Measurements from ENCODE around the gene FOXP2.

FOXP2 gene

DNA sequence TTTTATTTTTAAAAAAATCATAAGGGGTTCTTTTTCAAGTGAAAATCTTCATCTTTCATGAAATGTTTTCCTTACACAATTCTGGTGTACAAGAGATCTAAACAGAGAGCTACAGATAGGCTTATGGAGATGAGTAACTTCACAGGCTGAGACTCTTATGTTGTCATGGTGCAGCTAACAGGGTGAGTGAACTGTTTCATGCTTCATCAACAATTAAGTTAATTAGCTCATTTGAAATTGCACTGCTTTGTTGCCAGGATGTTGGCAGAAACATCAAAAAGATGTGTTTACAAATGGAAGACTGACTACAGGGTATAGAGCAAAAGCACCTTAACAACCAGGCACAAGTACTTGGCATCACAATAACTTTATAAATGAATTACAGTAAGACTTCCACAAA, 230.8 kb downstream of the FOXP2 start:
- H3K4me3 ChIP-seq (ENCODE audit: low read depth, low read length): no peak overlapping the region
- H3K9me3 ChIP-seq (ENCODE audit: control insufficient read depth, low read length): no peaks in the 10 kb centered on the region
- H3K27me3 ChIP-seq (ENCODE audit: control insufficient read depth, insufficient read depth, low read length): no peaks in the 10 kb centered on the region
- H3K79me2 ChIP-seq: no peaks in the 10 kb centered on the region
- no peaks in the 10 kb centered on the region for H3K36me3 ChIP-seq (ENCODE audit: control insufficient read depth, insufficient read depth, low read length)
- no peak overlapping the region for H3K27ac ChIP-seq
- TF ChIP-seq, protein P1, sequence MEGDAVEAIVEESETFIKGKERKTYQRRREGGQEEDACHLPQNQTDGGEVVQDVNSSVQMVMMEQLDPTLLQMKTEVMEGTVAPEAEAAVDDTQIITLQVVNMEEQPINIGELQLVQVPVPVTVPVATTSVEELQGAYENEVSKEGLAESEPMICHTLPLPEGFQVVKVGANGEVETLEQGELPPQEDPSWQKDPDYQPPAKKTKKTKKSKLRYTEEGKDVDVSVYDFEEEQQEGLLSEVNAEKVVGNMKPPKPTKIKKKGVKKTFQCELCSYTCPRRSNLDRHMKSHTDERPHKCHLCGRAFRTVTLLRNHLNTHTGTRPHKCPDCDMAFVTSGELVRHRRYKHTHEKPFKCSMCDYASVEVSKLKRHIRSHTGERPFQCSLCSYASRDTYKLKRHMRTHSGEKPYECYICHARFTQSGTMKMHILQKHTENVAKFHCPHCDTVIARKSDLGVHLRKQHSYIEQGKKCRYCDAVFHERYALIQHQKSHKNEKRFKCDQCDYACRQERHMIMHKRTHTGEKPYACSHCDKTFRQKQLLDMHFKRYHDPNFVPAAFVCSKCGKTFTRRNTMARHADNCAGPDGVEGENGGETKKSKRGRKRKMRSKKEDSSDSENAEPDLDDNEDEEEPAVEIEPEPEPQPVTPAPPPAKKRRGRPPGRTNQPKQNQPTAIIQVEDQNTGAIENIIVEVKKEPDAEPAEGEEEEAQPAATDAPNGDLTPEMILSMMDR (IDR thresholded peaks at IDR 0.05): no peak
- H3K4me1 ChIP-seq: no peaks in the 10 kb centered on the region
- no peak overlapping the region for H3K9ac ChIP-seq
- H2AFZ ChIP-seq: no peak overlapping the region
- no peak overlapping the region for H3K4me2 ChIP-seq (ENCODE audit: low read length)

DNA sequence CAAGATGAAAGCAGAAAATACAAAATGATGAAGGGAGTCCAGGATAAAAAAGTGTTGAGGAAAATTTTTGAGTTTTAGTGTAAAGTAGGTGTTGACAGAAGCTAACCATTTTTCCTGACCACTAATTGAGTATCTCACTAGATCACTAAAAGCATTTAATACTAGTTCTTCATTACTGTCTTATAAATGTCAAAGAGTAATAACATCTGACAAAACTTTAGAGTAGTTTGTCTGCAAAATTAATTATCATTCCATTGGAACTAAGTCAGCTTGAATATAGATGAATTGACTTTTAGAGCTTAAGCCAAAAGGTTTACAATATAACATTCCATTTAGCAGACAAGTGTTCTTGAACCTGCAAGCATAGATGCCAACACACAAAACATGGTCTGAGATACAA, 232.9 kb downstream of the FOXP2 start:
- Histone ChIP-seq H3K9me3 (ENCODE audit: control insufficient read depth, low read length) (no peaks in the 10 kb centered on the region), H3K27me3 (ENCODE audit: control insufficient read depth, insufficient read depth, low read length) (no peaks in the 10 kb centered on the region), H3K4me3 (ENCODE audit: low read depth, low read length) (no peak overlapping the region), H3K27ac (no peak overlapping the region), H3K79me2 (no peaks in the 10 kb centered on the region), H3K9ac (no peak overlapping the region), H2AFZ (no peak overlapping the region), H3K36me3 (ENCODE audit: control insufficient read depth, insufficient read depth, low read length) (no peaks in the 10 kb centered on the region), H3K4me2 (ENCODE audit: low read length) (no peak overlapping the region), H3K4me1 (no peaks in the 10 kb centered on the region)
- TF ChIP-seq, protein P1 (IDR thresholded peaks at IDR 0.05): no peak

DNA sequence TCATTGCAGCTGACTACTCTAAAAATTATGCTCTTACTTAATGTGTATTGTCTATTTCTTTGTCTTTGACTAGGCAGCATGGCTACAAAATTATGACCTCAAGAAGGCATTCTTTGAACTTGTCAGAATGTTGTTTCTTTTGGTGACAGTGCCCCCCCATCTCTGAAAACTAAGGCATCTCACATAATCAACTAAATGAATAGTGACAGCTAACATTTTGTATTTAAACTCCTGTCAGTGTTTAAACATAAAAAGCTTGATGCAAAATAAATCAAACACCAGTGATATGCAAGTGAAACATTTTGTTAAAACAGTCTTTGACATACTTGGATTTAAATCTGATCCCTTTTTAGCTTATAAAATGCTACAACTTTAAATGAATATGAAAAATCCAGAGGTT, 233.5 kb downstream of the FOXP2 start:
- H3K9ac ChIP-seq: no peak overlapping the region
- H2AFZ ChIP-seq: no peak overlapping the region
- H3K4me2 ChIP-seq (ENCODE audit: low read length): no peak overlapping the region
- no peaks in the 10 kb centered on the region for H3K36me3 ChIP-seq (ENCODE audit: control insufficient read depth, insufficient read depth, low read length)
- H3K9me3 ChIP-seq (ENCODE audit: control insufficient read depth, low read length): no peaks in the 10 kb centered on the region
- TF ChIP-seq, protein P1 (IDR thresholded peaks at IDR 0.05): no peak
- H3K4me3 ChIP-seq (ENCODE audit: low read depth, low read length): no peak overlapping the region
- no peaks in the 10 kb centered on the region for H3K79me2 ChIP-seq
- H3K27me3 ChIP-seq (ENCODE audit: control insufficient read depth, insufficient read depth, low read length): no peaks in the 10 kb centered on the region
- H3K27ac ChIP-seq: no peak overlapping the region
- H3K4me1 ChIP-seq: no peaks in the 10 kb centered on the region

DNA sequence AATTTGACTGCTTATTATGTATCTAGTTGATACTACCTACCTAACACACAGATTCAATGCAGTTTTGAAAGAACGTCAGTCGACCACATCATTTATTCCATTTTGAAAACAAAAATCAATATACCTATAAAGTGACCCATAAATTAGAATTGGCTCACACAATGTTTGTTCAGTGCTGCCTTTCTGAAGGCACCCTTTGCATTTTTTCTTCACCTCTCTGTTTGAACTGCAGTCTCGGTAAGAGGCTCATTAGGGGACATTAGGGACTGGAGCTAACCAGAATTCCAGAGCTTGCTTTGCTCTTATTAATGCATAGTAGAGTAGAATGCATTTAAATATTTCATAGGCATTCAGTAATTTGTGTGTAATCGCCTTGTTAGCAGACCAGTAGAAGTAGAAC, 234.1 kb downstream of the FOXP2 start:
- Histone ChIP-seq H3K9ac (no peak overlapping the region), H3K4me1 (no peaks in the 10 kb centered on the region)

DNA sequence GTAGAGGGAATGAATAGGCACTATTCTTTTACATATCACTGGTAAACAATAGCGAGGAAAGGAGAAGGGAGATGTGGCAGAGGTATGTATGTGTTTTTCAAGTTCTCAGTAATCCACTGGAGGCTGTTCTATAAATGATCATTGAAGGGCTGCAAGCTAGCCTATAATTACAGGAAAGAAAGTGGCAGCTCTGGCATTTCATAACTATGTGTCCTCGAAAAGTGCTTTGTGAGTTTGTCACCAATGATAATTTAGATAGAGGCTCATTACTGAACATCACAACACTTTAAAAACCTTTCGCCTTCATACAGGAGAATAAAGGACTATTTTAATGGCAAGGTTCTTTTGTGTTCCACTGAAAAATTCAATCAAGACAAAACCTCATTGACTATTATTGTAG, 235.1 kb downstream of the FOXP2 start:
- Histone ChIP-seq H2AFZ (no peak overlapping the region), H3K4me2 (ENCODE audit: low read length) (no peak overlapping the region), H3K4me1 (no peaks in the 10 kb centered on the region), H3K79me2 (no peaks in the 10 kb centered on the region), H3K9me3 (ENCODE audit: control insufficient read depth, low read length) (no peaks in the 10 kb centered on the region), H3K9ac (no peak overlapping the region), H3K27me3 (ENCODE audit: control insufficient read depth, insufficient read depth, low read length) (no peaks in the 10 kb centered on the region), H3K36me3 (ENCODE audit: control insufficient read depth, insufficient read depth, low read length) (no peaks in the 10 kb centered on the region), H3K4me3 (ENCODE audit: low read depth, low read length) (no peak overlapping the region), H3K27ac (no peak overlapping the region)
- TF ChIP-seq, protein P1 (IDR thresholded peaks at IDR 0.05): no peak

More for the DNA sequence above, 234.1 kb downstream of the FOXP2 start:
- Histone ChIP-seq H3K36me3 (ENCODE audit: control insufficient read depth, insufficient read depth, low read length) (no peaks in the 10 kb centered on the region), H3K4me2 (ENCODE audit: low read length) (no peak overlapping the region), H3K9me3 (ENCODE audit: control insufficient read depth, low read length) (no peaks in the 10 kb centered on the region), H3K79me2 (no peaks in the 10 kb centered on the region), H3K4me3 (ENCODE audit: low read depth, low read length) (no peak overlapping the region), H2AFZ (no peak overlapping the region), H3K27ac (no peak overlapping the region), H3K27me3 (ENCODE audit: control insufficient read depth, insufficient read depth, low read length) (no peaks in the 10 kb centered on the region)
- TF ChIP-seq, protein P1 (IDR thresholded peaks at IDR 0.05): no peak
